Right hindlimb (tissue), 1 donor: ENCODE results near the gene TUBB3.
"Not testable (repeated sequence)": the region's sequence is repeated elsewhere in the genome, so short reads cannot be mapped to it uniquely, and the experiment has no call there.

Experiments
- DNase-seq: peaks from one replicate; pipeline ENCODE4 v3.0.0-alpha.2; 2018

Gene TUBB3

DNA sequence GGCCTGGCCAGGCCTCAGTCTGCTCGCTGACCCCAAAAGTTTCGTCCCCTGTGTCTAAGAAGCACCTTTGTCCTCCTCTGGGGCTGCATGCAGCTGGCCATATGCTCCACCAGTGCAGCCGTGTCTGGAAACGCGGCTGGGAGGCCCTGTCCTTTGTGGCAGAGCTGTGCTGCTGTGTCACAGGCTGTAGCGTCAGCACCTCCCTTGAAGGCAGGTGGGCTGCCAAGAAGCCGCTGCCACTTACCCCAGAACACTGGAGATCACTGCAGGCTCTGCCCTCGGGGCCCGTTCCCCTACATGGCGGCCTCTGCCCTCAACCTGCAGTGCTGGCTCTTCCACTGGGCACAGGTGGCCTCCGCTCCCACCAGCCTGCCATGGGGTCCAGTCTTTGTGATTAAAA, 20.2 kb upstream of the TUBB3 start:
- DNase-seq, result no peak

DNA sequence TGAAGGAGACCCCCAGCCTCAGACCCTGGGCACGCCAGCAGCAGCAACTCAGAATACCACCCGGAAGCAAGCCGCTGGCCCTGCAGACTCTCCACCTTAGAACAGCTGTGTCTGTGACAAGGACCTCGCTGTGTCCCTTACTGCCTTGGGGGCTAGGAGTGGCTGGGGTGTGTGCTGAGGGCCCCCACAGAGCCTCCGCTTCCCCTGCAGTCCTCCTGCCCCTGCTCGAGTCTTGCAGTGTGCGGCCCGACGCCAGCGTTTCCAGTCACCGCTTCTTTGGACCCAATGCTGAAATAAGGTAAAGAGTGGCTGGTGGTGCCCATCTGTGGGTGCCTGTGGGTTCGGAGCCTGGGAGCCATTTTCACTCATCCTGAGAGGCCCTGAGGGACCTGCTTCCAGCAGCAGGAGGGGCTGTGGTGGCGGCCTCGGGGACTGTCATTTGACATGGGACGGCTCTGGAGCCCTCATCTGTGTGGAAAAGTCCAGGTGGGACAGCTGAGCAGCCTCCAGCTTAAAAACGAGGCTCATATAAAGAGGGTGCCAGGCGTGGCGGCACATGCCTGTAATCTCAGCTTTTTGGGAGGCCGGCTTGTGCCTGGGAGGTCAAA, 19.1 kb upstream of the TUBB3 start:
- DNase-seq, result no peak

DNA sequence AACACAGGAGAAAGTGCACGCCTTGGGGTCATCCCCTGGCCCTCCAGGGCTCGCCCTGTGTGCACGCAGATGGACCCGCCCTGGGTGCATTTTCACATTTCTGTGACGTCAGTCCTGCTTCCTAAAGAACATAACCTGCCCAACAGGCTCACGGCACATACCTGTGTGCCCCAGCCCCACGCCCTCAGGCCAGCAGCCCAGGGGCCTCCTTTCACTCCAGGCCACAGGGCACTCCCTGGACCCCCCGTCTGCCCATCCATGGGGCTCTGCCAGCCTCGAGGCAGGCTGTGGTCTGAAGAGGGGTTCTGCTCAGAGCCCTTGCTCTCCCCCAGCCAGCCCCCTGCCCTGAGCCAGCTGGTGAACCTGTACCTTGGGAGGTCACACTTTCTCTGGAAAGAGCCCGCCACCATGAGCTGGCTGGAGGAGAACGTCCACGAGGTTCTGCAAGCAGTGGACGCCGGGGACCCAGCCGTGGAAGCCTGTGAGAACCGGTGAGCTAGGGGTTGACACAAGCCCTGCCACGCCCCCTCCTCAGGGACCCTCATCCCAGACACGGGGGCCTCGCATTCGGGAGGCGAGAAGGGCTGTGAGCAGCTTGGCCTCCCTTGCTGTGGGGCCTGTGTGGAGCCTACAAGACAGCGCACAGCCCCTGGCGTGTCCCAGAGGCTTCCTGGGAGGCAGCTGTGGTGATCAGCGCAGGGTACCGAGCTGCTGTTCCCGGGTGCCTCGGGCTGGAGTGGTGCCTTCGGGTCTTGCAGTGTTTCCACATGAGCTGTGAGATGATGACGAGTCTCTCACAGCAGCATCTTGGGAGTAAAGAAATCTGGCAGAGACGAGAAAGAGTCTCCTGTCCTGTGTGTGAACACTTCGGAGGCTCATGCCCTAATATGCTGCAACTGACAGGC, 18.3 kb upstream of the TUBB3 start:
- no peak for DNase-seq

DNA sequence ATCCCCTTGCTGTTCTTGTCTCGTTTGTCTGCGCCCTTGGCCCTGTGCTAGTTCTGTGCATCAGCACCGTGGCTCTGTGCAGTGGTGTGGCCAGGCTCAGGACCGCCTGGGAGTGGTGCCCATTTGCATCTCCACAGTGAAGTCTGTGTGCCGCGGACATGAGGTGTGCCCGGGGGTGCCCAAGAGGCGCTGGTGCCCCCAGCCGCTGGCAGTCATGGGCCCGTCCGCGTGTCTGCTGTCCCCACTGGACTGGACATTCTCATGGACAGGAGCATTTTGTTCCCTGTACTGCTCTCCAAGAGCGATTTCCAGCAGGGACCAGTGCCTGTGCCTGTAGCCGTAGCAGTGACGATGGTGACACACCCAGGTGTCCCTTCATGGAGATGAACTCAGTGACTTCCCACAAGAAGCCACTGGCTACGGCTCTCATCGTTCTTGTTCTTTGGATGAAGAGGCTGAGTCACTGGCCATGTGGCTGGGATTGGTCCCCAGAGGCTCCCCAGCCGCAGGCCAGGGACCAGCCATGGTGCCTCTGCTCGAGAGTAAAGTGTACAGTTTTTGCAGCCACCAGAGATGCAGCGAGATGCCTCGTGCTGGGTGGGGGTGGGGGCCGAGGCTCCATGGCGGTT, 17.5 kb upstream of the TUBB3 start:
- no peak for DNase-seq

DNA sequence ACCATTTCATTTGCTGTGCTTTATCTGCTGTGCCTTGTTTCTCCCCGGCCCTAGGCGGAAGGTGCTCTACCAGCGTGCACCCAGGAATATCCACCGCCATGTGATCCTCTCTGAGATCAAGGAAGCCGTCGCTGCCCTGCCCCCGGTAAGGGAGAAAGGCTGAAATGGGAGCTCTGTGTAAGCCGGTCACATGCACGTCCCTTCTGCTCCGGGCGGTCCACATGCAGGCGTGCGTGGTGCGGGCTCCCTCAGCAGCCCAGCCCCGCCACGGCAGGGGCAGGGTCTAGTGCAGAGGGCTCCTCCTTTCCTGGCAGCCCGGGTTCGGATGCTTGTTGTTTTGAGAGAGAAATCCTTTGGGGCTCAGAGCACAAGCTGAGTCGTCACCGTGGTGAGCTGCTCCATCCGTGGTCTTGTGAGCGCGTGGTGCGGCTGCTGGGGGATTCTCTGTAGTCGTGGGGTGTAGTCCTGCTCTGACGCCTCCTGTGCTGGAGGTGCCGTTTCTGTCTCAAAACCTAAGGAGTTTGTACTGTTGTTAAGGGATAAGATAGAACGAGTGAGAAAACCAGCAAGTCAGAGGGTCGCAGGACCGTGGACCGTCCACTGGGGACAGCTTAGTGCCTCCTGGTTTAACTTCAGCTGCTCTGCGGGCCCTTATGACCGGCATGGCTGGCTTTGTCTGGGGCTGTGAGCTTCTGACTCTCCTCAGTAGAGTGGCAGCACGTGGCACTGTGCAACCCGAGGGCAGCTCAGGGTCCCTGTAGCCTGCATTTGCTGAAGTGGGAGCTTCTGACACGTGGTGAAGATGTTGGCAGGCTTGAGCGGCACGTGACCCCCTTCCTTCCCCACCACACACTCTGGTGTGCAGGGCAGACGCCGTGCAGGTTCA, 16.8 kb upstream of the TUBB3 start:
- no peak for DNase-seq

DNA sequence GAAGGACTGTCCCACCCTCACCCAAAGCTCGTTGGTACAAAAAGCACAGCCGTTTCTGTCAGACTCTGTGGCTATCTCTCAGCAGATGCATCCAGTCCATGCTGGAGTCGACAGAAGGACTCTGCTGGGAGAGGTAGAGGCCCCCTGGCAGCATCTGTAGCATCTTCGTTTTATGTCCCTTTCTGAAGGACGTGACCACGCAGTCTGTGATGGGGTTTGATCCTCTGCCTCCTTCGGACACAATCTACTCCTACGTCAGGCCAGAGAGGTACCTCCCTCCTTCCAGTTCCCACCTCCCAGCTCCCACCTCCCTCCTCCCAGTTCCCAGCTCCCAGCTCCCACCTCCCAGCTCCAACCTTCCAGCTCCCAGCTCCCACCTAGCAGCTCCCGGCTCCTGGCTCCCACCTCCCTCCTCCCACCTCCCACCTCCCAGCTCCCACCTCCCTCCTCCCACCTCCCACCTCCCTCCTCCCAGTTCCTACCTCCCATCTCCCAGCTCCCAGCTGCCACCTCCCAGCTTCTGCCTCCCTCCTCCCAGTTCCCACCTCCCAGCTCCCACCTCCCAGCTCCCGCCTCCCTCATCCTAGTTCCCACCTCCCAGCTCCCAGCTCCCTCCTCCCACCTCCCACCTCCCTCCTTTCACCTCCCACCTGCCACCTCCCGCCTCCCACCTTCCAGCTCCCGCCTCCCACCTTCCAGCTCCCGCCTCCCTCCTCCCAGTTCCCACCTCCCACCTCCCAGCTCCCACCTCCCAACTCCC, 15.9 kb upstream of the TUBB3 start:
- no peak for DNase-seq

DNA sequence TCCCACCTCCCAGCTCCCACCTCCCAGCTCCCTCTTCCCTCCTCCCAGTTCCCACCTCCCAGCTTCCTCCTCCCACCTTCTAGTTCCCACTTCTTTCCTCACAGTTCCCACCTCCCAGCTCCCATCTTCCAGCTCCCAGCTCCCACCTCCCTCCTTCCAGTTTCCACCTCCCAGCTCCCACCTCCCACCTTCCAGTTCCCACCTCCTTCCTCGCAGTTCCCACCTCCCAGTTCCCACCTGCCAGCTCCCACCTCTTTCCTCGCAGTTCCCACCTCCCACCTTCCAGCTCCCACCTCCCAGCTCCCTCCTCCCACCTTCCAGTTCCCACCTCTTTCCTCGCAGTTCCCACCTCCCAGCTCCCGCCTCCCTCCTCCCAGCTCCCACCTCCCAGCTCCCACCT, 14.9 kb upstream of the TUBB3 start:
- DNase-seq, result no peak

DNA sequence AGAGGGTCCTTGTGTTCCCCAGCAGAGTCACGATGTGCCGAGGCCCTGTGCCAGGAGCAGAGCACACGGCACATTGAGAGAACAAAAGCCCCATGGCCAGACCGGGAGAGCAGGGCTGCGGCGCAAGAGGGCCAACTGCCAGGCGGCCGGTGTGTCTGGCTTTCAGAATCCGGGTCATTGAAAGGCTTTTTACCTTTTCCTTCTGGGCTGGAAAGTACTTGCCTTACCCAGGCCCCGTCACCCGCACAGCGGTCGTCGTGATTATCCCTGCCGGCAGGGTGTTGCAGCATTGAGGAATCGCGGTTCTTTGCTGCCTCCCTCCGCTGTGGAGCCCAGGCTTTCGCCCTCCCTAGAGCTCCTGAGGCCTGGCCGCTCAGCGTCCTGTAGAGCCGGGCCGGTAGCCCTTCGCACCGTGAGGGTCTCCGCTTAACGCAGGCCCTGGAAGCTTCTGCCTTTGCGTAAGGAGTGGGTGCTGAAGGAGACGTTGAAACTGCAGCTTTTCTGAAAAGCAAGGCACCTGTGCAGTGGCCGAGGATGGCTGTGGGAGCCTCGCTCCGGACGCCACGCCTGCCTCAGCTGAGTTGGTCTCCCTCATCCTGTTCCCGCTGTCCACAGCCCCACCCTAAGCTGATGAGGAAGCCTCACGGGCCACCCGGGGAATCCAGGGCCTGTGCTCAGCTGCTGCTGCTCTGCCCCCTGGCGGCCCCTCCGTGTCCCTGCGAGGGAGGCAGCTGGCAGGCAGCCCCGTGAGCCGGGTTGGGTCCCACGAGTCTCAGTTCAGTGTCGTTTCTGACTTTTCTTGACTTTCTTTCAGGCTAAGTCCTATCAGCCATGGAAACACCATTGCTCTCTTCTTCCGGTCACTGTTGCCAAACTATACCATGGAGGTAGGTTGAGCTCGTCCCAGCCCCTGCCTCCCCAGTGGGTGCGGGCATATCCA, 13.1 kb upstream of the TUBB3 start:
- DNase-seq, result peak; percentile 79

DNA sequence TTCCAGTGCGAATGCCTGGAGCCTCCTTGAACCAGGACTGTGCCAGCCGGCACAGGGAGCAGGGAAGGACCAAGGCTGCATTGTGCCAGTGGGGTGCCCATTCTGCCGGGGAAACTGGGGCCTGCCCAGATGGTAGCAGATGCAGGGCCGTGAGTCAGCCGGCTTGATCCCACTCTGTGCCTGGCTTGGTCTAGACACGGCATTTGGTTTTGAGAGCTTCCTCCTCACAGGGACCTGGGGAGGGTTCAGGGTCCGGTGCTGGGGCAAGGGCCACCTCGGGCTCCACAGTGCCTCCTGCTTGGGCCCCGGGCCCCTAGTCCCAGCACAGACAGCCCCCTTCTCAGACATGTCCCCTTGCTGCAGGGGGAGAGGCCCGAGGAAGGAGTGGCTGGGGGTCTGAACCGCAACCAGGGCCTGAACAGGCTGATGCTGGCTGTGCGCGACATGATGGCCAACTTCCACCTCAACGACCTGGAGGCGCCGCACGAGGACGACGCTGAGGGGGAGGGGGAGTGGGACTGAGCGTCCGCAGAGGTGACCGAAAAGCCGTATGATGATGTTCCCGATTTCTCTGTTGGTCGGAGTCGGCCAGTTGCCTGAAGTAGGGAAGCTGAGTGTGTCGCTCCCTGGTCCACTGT, 12.3 kb upstream of the TUBB3 start:
- no peak for DNase-seq

DNA sequence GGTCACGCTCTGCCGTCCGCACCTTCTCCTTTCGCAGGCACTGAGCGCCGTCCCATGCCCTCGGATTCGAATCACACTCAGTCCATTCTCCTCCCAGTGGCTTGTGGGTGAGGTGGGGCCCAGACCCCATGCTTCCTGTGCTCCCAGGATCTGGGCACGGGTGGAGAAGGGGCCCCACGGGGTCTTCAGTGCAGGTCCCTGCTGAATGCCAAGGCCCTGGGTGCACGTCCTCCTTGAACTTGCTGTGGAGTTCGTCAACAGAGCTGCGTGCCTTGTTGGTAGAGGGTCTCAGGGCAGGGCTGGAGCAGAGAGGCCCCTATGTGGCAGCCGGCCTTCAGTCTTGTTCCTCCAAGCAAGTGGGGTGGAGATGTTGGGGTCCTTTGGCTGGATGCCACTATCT, 11.8 kb upstream of the TUBB3 start:
- DNase-seq, result no peak

DNA sequence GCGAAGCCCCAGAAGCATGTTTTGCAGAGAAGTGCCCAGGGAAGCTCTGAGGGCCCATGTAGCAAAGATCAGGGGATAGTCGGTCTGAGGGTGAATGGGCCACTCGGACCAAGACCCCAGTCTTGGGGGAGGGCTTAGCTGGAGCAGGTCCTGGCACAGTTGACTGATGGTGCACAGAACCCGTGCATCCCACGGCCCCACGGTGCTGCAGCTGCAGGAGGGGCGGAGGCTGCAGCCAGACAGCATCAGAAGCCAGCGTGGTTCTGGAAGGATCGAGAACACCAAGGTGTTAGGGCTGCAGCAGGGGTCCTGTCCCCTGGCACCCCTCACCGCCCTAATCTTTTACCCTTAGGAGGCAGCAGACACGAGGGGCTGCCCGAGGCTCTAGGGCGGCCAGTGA, 11.0 kb upstream of the TUBB3 start:
- no peak for DNase-seq

DNA sequence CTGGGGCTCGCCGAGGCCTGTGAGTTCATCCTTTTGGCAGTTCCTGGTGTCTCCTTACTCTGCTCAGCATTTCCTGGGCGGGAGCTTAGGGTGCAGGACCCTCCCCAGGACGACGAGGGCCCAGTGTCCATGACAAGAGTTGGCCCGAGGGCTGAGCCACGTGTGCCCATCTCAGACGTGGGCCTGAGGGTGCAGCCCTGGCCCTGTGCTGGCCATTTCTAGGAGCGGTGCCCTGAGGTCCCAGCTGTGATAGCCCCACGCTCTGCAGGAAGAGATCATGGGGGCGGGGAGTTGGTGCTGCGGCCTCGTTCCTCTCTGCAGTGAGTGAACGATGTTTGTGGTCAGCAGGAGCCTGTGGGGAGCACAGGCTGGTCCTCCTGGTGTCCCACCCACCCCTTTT, 10.5 kb upstream of the TUBB3 start:
- DNase-seq, result no peak

DNA sequence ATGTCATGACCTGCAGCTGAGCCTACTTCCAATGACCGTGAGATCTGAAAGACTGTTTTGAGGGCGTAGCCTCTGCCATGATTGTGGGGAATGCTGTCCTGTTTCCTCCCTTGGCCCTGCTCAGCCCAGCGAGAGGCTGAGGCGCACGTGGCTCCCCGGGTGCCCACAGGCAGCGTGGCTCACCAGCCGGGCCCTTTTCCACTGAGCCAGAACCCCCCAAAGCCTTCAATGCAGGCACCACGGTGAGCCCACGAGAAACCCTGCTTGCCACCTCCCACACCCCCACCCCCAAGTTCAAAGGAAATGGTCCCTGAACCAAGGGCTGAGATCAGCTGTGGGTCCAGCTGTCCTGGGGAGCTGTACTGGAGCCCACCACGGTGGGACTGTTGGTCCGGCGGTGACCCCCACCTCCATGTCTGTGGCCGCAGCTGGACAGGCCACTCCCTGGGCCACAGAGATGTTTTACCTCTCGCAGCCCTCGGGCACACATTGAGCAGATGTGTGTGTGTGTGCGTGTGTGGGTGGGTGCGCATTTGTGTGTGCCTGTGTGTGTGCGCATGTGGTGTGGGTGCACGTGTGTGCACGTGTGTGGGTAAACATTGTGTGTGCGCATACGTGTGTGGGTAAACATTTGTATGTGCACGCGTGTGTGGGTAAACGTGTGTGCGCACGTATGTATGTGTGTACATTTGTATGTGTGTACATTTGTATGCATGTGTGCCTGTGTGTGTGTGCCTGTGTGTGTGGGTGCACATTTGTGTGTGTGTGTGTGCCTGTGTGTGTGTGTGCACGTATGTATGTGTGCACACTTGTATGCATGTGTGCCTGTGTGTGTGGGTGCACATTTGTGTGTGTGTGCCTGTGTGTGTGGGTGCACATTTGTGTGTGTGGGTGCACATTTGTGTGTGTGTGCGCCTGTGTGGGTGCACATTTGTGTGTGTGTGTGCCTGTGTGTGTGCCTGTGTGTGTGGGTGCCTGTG, 9.4 kb upstream of the TUBB3 start:
- no peak for DNase-seq

DNA sequence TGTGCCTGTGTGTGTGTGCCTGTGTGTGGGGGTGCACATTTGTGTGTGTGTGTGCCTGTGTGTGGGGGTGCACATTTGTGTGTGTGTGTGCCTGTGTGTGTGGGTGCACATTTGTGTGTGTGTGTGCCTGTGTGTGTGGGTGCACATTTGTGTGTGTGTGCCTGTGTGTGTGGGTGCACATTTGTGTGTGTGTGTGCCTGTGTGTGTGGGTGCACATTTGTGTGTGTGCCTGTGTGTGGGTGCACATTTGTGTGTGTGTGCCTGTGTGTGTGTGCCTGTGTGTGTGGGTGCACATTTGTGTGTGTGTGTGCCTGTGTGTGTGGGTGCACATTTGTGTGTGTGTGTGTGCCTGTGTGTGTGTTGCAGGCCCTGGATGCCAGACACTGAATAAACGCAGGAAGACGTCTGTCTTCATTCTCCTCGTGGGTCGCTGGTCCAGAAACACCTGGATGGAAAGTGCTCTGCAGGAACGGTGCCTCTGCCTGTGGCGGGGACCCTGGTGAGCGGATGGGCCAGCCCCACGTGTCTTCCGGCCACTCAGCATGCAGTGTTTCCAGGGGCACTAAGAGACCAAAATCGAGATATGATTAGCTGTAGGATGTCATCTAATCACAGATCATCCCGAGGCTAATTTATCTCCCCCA, 8.4 kb upstream of the TUBB3 start:
- not testable (repeated sequence) for DNase-seq

DNA sequence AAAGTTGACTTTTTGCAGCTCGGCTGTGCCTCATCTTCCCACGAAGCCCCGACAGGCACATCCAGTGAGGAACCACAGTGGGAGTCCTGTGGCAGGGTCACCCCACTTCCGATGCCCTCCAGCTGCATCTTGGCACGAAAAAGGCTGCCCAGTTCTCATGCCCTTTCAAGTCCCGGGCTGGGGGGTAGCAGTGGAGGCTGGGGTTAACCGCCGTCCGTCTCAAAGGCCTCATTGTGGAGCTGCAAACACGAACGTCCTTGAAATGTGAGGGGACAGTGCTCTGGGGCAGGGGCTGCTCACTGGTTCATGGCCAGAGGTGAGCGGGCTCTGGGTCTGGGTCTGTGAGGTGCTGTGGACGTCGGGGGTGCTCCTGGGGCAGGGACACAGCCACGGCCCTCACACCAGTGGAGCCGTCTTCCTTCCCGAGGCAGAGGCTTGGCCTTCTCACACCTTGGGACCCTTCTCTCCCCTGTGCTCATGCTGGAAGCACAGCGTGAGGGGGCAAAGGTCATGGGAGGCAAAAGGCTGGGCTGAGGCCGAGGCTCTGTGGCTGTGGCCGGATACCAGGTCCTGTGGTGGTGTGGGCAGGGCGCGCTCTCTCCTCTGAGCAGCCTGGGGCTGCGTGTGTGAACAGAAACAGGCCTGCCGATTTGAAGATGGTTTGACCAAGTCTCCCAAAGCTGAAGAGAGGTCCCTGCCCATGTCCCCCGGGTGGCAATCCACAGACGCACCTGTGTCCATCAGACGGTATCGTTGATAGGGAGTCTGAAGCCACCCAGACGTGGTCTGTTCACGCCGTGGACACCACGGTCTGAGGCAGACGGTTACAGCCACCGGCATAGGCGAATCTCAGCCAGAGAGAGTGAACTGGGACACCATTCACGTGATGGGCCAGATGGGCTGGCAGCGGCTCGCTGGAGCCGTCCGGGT, 7.6 kb upstream of the TUBB3 start:
- DNase-seq, result no peak

DNA sequence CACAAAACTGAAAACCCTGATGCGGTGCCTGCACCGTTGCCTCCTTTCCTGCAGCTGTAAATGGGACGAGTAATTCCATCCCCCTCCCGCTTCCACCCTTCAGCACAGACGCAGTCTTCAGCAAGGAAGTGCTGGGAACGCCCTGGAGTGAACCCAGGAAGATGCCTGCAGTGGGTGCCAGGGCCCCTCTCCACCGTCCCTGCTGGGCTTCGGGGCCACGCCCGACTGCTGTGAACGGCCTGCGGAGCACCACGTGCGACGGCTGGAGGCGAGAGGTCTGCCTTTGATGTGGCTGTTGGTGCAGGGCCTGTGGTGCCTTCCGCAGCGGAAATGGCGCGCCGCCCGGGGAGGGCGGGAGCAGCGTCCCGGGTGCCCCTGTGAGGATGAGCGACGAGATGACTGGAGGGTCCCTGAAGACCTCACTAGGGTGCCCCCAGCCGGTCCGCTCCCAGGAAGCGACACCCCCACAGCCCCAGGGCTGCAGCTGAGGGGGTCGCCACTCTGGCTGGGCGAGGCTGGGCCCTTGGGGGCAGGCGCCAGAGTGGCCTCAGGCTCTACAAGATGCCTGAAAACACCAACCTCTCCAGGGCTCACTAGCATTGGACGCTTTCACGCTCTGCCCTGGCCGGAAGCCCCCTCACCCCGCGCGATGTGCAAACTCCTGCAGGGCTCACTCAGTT, 5.2 kb upstream of the TUBB3 start:
- DNase-seq, result peak; percentile 63
